Measurements from ENCODE around the gene ZFYVE28.

Gene ZFYVE28

DNA sequence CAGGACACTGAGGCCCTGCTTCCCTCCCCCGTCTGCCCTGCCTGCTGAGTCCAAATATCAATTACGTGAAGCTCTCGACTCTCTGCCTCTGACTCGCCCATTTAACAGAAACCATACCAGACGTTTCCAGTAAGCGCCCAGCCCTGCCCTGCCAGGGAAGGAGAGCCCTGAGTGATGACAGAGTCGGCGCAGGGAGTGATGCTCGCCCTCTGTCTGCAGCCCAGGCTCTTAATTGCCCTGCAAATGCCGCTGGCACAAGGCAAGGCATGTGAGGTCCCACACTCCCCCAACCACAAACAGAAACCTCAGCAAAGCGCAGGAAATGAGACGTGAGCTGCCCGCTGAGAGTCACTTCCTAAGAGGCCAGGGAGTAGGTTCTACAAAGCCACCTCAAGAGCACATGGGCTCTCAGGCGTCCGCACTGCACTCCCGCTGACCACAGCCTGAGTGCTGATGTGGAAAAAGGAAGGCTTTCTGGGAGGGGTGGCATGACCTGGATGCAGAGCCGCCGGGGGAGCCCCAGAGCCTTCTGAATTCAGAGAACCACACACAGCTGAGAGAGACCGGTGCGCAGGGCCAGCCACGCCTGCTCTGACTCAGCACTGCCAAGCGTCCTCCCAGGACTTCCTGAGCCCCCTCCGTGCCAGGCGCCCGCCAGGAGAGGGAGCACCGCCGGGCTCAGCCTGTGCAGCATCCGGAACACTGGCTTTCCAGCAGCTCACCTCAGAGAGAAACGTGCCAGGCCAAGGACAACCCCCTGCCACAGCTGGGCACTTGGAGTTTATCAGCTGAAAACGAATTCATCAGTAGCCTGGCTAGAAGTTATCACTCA is 5.3 kb downstream of the ZFYVE28 start:
- TF ChIP-seq GATA2 (IDR thresholded peaks at IDR 0.05; ENCODE audit: low read depth, low read length), result no peak
- TF ChIP-seq GATA3 (IDR thresholded peaks at IDR 0.05; ENCODE audit: low read depth, low read length), result no peak

DNA sequence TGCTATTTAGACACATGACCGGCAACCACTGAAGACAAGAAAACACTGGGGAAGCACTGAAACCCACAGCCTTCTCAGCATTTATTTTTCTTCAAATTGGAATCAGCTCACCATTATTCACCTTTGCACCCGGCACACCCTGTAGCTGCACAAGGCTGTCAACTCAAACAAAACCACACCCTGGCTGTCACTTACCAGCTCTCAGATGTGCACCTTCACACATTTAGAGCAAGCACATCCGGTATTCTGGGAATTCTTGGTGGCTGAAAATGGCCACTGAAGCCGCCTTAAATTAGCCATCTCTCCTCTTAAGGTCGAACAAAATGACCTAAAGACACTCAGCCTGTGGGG is 5.9 kb downstream of the ZFYVE28 start:
- no peak for TF ChIP-seq GATA2 (IDR thresholded peaks at IDR 0.05; ENCODE audit: low read depth, low read length)
- TF ChIP-seq GATA3 (IDR thresholded peaks at IDR 0.05; ENCODE audit: low read depth, low read length), result no peak

GRCh38 chr4:2411786-2412510 is 6.5 kb downstream of the ZFYVE28 start:
- TF ChIP-seq GATA3 (IDR thresholded peaks at IDR 0.05; ENCODE audit: low read depth, low read length), result no peak

DNA sequence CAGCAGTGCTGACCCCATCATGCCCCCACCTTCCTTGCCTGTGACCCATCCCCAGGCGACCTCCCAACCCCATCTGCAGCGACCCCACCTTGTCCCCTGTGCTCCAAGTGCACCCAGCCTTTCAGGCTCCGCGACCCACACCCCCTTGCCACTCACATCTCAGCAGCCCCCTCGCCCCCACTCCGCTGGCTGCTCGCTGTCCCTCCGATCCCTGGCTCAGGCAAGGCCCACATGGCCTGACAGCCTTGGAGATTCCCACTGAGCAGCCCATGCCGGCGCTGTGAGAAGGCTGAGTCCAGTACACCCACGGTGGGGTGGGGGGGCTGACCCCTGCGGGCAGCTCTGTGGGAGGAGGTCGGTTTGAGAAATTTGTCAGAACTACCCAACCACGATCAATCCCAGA is 9.1 kb downstream of the ZFYVE28 start:
- TF ChIP-seq GATA3 (IDR thresholded peaks at IDR 0.05; ENCODE audit: low read depth, low read length), result no peak
- TF ChIP-seq GATA2 (IDR thresholded peaks at IDR 0.05; ENCODE audit: low read depth, low read length), result no peak

DNA sequence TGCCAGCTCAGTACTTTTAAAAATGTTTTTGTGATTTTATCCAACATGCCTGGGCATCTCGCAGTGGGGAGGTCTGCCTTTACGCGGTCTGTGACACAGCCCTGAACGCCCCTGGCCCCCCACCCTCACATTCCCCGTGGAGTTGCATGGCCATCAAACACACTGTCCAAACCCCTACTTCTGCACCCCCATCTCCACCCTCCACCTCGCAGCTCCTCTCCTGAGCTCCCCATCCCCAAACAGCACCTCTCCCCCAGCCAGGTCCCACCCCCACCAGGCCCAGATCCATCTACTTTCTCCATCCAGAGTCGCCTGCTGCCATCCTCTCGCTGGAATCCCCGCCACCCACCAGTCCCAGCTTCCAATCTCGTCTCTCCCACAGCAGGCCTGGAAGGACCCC is 9.5 kb downstream of the ZFYVE28 start:
- TF ChIP-seq GATA3 (IDR thresholded peaks at IDR 0.05; ENCODE audit: low read depth, low read length) (no peak), GATA2 (IDR thresholded peaks at IDR 0.05; ENCODE audit: low read depth, low read length) (no peak)

DNA sequence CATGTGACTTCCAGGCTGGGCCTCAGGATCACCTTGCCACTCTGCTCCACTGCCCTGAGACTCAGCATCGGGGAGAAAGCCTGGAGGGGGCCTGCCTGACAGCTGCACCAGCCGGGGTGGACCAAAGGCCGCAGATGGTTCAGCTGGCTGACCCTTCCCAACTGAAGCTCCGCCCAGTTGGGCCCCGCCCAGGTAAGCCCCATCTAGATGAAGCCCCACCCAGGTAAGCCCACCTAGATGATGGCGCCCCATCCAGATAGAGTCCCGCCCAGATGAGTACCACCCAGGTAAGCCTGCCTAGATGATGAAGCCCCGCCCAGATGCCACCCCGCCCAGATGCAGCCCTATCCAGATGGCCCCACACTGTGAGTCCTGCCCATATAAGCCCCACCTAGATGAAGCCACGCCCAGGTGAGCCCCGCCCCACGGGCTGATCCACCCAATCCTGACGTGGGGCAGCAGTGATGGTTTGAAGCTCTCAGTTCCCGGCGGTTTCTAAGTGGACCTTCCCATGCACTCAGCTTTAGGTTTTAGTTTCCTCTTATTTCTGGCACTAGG is 10.0 kb downstream of the ZFYVE28 start:
- TF ChIP-seq GATA3 (IDR thresholded peaks at IDR 0.05; ENCODE audit: low read depth, low read length), result no peak
- no peak for TF ChIP-seq GATA2 (IDR thresholded peaks at IDR 0.05; ENCODE audit: low read depth, low read length)

GRCh38 chr4:2407991-2408342 is 10.5 kb downstream of the ZFYVE28 start:
- TF ChIP-seq GATA2 (IDR thresholded peaks at IDR 0.05; ENCODE audit: low read depth, low read length), result no peak
- no peak for TF ChIP-seq GATA3 (IDR thresholded peaks at IDR 0.05; ENCODE audit: low read depth, low read length)

DNA sequence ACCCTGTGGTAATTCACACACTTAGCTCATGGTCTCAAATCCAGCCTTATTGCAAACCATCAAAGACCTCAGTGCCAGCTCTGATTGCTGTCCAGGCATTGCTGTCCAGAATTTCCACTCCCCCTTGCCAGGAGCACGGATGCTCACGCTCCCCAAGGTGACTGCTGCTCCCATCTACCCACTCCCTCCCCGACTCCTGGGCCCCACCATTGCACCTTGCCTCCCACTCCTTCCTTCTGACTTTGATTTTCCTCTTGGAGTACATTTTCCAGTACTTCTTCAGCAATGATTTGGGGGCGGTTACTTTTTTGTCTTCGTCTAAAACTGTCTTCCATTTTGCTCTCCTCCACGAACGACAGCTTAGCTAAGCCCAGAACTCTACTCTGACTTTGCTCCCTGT is 11.5 kb downstream of the ZFYVE28 start:
- TF ChIP-seq GATA2 (IDR thresholded peaks at IDR 0.05; ENCODE audit: low read depth, low read length) (no peak), GATA3 (IDR thresholded peaks at IDR 0.05; ENCODE audit: low read depth, low read length) (no peak)

DNA sequence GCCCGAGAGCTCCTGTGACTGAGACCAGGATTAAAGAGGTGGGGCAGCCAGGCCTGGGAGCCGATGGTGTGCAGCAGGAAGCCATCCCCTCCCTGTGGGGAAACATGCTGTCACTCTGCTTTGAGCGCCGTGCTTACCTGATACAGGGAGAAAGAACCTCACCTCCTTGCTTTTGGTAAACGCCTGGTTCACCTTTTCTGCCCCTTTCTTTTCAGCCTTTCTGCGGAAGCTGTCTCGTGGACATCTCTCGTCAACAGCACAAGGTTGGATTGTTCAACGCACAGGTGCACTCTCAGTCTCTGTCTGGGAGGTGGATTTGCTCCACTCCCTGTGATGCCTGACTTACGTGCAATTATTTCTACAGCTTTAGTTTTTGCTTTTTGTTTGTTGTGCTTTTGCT is 12.0 kb downstream of the ZFYVE28 start:
- no peak for TF ChIP-seq GATA3 (IDR thresholded peaks at IDR 0.05; ENCODE audit: low read depth, low read length)
- TF ChIP-seq GATA2 (IDR thresholded peaks at IDR 0.05; ENCODE audit: low read depth, low read length), result no peak

GRCh38 chr4:2402941-2403340 is 15.5 kb downstream of the ZFYVE28 start:
- TF ChIP-seq GATA2 (IDR thresholded peaks at IDR 0.05; ENCODE audit: low read depth, low read length) (no peak), GATA3 (IDR thresholded peaks at IDR 0.05; ENCODE audit: low read depth, low read length) (no peak)

DNA sequence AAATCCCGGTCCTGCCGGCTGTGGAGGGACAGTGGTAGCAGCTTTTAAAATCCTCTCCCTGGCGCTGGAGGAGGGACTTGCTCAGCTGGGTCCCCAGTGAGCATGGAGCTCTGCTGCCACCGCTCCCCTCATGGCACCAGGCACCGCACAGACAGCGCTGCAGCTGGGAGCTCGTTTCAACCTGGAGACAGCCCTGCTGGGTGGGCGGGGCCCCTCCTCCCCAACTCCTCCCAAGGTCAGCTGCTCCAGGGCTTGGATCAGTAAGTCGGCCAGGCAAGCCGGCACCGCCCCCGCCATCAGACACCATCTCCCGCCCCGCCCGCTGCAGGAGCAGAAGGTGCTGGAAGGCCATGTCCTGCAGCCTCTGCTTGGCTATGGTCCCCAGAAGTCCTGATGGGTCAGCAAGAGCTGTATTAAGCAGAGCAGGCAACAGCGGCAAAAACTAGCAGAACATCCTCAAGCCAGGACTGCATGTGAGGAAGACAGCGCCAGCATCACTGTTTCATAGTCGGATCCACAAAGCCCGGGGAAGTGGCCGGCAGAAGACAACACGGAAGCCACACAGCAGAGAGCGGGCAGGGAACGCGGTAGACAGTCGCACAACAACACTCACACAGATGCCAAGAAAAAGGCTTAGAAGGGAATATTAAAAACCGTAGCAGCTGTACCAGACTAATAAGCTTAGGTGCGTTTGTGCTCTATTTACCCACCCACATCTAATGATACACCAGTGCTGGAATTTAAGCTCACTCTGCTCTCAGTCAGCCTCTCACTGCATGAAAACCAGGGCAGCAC is 16.2 kb downstream of the ZFYVE28 start:
- TF ChIP-seq GATA2 (IDR thresholded peaks at IDR 0.05; ENCODE audit: low read depth, low read length) (no peak), GATA3 (IDR thresholded peaks at IDR 0.05; ENCODE audit: low read depth, low read length) (no peak)

DNA sequence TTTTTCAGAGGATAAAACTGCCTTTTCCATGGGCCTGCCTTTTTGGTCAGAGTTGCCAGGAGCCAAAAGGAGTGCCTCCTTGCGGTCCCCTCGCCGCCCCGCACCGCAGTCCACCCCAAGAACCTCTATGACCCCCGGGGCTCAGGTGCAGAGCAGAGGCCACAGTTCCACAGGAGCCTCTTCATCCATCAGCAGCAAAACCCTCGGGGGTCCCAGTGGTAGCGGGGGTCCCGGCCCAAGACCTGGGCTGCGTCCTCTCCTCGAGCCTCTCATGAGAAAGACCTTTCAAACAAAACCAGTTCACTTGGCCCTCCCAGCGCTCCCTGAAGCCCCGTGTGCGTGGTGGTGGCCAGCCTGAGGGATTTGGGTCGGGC is 16.8 kb downstream of the ZFYVE28 start:
- TF ChIP-seq GATA2 (IDR thresholded peaks at IDR 0.05; ENCODE audit: low read depth, low read length) (no peak), GATA3 (IDR thresholded peaks at IDR 0.05; ENCODE audit: low read depth, low read length) (no peak)

DNA sequence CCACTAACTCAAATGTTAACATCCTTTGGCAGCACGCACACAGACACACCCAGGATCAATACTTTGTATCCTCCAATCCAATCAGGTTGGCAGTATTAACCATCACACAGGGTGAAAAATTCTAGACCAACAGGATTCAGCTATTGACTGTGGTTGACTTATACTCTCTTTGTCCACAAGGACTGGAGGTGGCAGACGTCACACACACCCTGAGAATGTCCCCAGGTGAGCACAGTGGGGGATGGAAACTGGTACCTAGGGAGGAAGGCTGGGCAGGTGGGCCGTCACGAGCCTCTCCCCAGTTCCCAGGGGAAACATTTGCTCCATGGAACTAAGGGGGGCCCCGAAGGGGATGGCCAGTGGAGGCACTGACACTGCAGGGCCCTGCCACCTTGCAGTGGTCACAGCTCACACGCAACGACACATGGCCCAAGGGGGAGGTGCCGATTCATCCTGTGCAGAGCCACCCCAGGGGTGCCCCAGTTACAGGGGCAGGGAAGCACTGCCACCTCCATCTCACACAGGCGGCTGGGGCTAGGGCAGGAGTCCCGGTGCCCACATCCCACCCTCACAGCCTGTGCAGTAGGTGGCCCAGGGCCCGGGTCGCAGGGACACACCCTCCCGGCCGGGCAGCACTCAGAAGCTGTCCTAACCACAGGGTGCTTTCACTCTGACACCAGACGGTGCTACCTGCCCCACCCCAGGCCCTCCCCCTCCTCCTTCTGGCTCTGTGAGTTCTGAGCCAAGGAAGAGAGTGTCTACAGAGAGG is 17.4 kb downstream of the ZFYVE28 start:
- TF ChIP-seq GATA2 (IDR thresholded peaks at IDR 0.05; ENCODE audit: low read depth, low read length), result no peak

All from SH-SY5Y (cell line).